ENCODE measurements around the gene LDLRAD4. TPM values are rescaled to one million over a fixed set of nuclear protein-coding genes. Genes with fewer than 3 reads are reported as not detected.

The LDLRAD4 gene
- total RNA-seq, 4 donors from 2014 or later, result 2.7 to 22.5 (median 10.8) TPM

GRCh38 chr18:13592246-13592645 lies 373.7 kb downstream of the LDLRAD4 start:
- DNase-seq (ENCODE audit: low spot score in 2 of 2), result no peak

GRCh38 chr18:13594551-13594950 lies 376.0 kb downstream of the LDLRAD4 start:
- 79 to 80% methylated on average over 2 of the region's 2 CpGs for WGBS, 2 donors
- peak in 1 of 2 donors; percentile 45 for DNase-seq (ENCODE audit: low spot score in 2 of 2)
- TF ChIP-seq POLR2A (IDR thresholded peaks at IDR 0.05), result no peak
- TF ChIP-seq CTCF (IDR thresholded peaks at IDR 0.05), result no peak
- intact Hi-C loops (cut with DNase I; ENCODE audit: low total_unique reads), result no loop called here
- no peak overlapping the region for H3K4me3 ChIP-seq (ENCODE audit: low read depth, poor library complexity, severe bottlenecking)

More at GRCh38 chr18:13592246-13592645, 373.7 kb downstream of the LDLRAD4 start:
- TF ChIP-seq CTCF (IDR thresholded peaks at IDR 0.05) (no peak), POLR2A (IDR thresholded peaks at IDR 0.05) (no peak)
- intact Hi-C loops (cut with DNase I; ENCODE audit: low total_unique reads), result no loop called here
- H3K4me3 ChIP-seq (ENCODE audit: low read depth, poor library complexity, severe bottlenecking), result no peak overlapping the region
- 48 to 68% methylated on average over 3 of the region's 3 CpGs for WGBS, 2 donors

- no peak for DNase-seq (ENCODE audit: low spot score in 2 of 2)
- no peak overlapping the region for H3K4me3 ChIP-seq (ENCODE audit: low read depth, poor library complexity, severe bottlenecking)
- TF ChIP-seq POLR2A (IDR thresholded peaks at IDR 0.05) (no peak), CTCF (IDR thresholded peaks at IDR 0.05) (no peak)
- intact Hi-C loops (cut with DNase I; ENCODE audit: low total_unique reads), result no loop called here
Measured at GRCh38 chr18:13597068-13597467, 378.5 kb downstream of the LDLRAD4 start.

- WGBS, 2 donors, result 97 to 100% methylated on average over 2 of the region's 2 CpGs
- DNase-seq (ENCODE audit: low spot score in 2 of 2), result peak in 1 of 2 donors; percentile 28
- intact Hi-C loops (cut with DNase I; ENCODE audit: low total_unique reads), result no loop called here
Measured at GRCh38 chr18:13598591-13598990, 380.0 kb downstream of the LDLRAD4 start.

GRCh38 chr18:13599031-13599430 lies 380.5 kb downstream of the LDLRAD4 start:
- 80 to 94% methylated on average over 1 of the region's 1 CpG for WGBS, 2 donors
- H3K4me3 ChIP-seq (ENCODE audit: low read depth, poor library complexity, severe bottlenecking), result no peak overlapping the region
- DNase-seq (ENCODE audit: low spot score in 2 of 2), result peak in 1 of 2 donors; percentile 7
- TF ChIP-seq CTCF (IDR thresholded peaks at IDR 0.05) (no peak), POLR2A (IDR thresholded peaks at IDR 0.05) (no peak)
- intact Hi-C loops (cut with DNase I; ENCODE audit: low total_unique reads), result no loop called here

More at GRCh38 chr18:13598591-13598990, 380.0 kb downstream of the LDLRAD4 start:
- TF ChIP-seq POLR2A (IDR thresholded peaks at IDR 0.05) (no peak), CTCF (IDR thresholded peaks at IDR 0.05) (no peak)
- H3K4me3 ChIP-seq (ENCODE audit: low read depth, poor library complexity, severe bottlenecking), result no peak overlapping the region

Measured in lower leg skin (tissue), 4 donors.